SK-N-MC (cell line): ENCODE measurements around the gene MARCHF2.

Source experiments
- EZH2 ChIP-seq: fragments of 200-600 bp; sonication (generic); IDR thresholded peaks from one replicate; pipeline ENCODE4 v1.6.1; 2017; ENCODE audit warnings: antibody characterized with exemption
- FOXP2 ChIP-seq: optimal IDR thresholded peaks from 2 replicates; pipeline ENCODE3; 2011; ENCODE audit warnings: mild to moderate bottlenecking, moderate library complexity; ENCODE audit not compliant: insufficient read depth; ENCODE audit errors: extremely low read length, control extremely low read depth
- POLR2AphosphoS5 ChIP-seq: IDR thresholded peaks from 2 replicates; pipeline ENCODE4 v1.6.1; 2012; ENCODE audit warnings: mild to moderate bottlenecking, low read depth, low read length, borderline replicate concordance

DNA sequence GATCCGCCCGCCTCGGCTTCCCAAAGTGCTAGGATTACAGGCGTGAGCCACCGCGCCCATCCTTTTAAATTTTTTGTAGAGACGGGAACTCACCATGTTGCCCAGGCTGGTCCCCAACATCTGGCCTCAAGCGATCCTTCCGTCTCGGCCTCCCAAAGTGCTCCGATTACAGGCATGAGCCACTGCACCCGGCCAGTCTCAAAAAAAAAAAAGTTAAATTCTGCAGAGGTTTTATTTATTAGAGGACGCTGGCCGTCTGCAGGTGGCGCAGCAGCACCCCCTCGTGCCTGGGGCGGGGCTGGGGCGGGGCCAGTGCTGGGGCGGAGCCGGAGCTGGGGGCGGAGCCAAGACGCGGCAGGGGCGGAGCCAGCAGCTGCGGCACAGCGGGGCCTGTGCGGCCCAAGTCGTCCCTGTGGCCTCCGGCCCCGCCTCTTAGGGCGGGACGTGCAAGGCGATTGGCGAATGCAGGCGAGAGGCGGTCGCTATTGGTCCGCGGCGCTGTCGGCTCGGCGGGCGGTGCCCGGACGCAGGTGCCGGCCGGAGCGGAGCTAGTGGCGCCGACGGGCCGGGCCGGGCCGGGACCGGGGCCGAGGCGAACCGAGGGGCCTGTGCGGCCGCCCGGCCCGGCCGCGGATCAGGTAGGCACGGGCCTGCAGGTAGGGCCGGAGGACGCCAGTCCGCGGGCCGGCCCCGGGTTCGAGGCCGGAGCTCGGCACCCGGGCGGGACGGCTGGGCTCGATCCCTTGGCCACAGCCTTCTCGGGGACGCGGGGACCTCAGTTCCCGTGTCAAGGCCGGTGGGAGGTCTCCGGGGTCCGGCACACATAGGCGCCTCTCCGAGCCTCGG lies at the start of gene MARCHF2:
- TF ChIP-seq POLR2AphosphoS5 (no peak), EZH2 (no peak), FOXP2 (no peak)
